CD4-positive, alpha-beta T cell treated with Interleukin-21 for 1 hour (primary cell): ENCODE measurements around the gene KRT4.
"Not testable (repeated sequence)": the region's sequence is repeated elsewhere in the genome, so short reads cannot be mapped to it uniquely, and the experiment has no call there.

ENCODE experiments used
- DNase-seq: peaks from one replicate; pipeline ENCODE4 v3.0.0-alpha.2; 2020

The KRT4 gene

DNA sequence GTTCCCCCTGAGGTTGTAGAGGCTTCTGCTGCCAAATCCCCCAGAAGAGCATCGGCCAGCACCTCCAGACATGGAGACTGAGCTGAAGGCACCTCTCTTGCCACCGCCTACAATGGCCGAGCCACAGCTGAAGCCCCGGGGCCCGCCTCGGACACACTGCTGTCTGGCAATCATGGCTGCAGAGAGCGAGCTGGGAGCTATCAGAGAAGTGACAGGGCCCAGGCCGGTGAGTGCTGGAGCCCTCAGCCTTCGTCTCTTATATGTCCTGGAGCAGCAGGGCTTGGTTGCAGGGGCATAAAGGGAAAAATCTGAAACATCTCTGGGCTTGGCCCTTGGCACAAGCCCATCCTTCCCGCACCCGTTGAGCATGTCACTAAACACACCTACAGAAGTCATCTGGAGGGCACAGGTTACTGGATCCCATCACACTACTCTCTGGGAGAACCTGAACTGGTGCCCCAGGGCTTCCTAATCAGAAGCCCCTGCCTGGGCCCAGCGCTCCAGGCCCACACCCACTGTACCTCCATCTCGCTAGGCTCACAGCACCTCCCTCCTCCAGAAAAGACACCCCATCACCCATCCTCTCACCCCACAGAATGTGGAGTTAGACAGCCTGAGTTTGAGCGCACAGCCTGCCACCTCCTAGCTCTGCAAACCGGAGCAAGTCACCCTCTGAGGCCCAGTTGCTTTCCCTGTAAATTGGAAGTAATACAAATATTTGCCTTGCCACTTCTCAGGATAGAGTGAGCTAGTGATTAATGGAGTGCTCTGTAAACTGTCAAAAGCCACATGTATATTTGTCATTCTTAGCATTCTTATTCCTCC is at the start of gene KRT4:
Gene KRT4 (minus strand): TSS at position 232 of the 825 bp plus-strand sequence. CDS start 58 bp downstream, at position 174.
- no peak for DNase-seq

DNA sequence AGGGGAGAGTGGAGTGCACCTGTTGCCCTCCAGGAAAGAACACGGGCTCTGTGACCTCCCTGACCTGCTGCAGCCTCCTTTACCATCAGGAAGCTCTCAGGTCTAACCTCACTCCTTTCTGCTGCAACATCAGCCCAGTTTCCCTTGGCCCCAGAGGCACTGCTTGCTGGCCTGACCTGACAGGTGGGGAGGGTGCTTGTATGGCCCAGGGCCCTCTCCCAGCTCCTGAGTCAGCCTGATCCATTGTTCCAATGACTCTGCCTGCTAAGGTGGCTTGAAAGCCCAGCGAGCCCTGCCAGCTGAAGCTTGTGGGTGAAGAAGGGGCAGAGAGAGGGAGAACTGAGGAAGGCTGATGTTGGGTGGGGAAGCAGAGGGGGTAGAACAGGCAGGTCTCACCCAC is 48.1 kb upstream of the KRT4 start:
- DNase-seq = no peak

GRCh38 chr12:52861511-52861910 is 47.6 kb upstream of the KRT4 start:
- no peak for DNase-seq

GRCh38 chr12:52860102-52860823 is 46.3 kb upstream of the KRT4 start:
- DNase-seq = no peak

- no peak for DNase-seq
These were observed 43.6 kb upstream of the KRT4 start for GRCh38 chr12:52857500-52857899.

DNA sequence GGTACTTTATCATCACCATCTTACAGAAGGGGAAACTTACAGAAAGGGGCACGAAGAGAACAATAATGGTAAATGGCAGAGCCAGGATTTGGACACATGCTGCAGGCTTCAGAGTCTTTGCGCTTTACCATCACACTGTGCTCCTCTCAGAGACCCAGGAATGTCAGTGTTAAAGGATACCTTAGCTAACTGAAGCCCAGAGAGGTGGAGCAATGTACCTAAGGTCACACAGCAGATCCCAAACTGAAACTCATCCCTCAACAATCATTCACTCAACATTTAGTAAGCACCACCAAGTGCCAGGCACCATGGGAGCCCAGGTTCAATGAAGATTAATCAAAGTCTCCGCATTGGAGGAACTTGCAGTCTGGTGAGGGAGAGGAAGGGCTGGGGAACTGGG is 42.9 kb upstream of the KRT4 start:
- DNase-seq = no peak

- DNase-seq = not testable (repeated sequence)
These were observed 42.2 kb upstream of the KRT4 start for GRCh38 chr12:52856077-52856476.

DNA sequence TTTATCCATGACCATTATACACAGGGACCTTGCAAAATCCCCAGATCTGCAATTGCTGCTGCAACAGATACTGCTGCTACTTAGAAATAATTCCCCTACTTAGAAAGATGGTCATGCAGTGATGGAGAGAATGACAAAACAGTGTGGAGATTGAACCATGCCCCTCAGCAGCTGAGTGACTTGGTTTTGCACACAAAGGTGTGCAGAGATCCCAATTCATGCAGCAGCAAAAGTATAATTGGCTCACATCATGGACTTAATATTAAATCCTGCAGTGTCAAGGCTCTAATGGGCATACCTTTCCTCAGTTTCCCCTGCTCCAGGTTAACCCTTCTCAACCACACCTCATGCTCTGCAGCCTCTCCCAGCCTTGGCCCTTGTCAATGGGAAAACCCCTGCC is 37.9 kb upstream of the KRT4 start:
- no peak for DNase-seq

GRCh38 chr12:52850681-52851080 is 36.8 kb upstream of the KRT4 start:
- no peak for DNase-seq

GRCh38 chr12:52849511-52849910 is 35.6 kb upstream of the KRT4 start:
- DNase-seq = no peak

DNA sequence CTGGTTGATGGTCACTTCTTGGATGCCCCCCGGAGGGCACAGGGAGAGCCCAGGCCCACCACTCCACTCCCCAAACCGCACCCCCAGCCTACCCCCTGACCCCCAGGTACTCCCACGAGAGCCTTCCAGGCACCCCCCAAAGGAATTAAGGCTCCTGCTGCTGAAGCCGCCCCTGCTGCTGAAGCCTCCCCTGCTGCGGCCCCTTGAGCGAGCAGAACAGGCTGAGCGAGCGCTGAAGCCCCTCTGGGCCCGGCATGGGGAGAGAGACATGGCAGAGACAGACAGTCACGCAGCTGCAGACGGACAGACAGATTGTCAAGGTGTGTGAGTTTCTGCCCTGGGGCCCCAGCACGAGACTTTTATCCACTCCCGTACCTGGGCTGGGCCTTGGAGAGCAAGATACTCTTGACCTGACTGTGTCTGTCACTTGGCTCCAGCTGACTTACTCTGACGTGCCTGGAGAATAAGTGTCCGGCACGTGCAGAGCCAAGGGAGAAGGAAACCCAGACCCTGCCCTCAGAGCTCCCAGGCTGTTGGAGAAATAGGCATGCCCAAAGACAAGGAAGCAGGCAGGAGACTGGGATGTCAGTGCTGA is 34.8 kb upstream of the KRT4 start, which contains the start of gene KRT78:
Gene KRT78 (minus strand): TSS at position 334 of the 595 bp plus-strand sequence. CDS start 64 bp downstream, at position 270.
- no peak for DNase-seq

GRCh38 chr12:52847335-52848102 is 33.6 kb upstream of the KRT4 start:
- DNase-seq = no peak

DNA sequence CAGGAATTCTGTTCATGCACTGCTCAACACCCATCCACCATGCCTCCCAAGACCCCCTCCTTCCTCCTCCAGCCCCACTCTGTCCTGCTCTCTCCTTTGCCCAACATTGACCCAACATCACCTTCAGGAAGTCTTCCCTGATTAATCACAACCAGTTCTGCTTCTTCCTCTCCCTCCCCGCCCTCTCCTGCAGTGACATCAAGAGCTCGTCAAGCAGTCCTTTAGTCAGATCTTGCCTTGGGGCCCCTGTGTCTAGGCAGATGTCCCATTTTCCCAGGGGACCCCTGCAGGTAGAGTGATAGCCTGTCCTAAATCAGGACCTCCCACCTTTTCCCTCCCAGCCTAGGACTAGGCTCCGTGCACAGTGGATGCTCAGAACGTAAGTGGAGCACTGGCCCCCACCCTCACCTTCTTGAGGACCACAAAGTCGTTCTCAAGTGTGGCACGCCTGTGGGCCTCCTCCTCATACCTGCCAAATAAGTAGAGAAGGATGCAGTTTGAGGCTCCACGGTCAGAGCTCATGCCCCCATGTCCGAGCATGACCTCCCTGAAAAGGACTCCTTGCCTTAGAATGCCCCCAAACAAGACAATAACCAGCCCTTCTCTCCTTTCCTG is 32.5 kb upstream of the KRT4 start:
- no peak for DNase-seq

DNA sequence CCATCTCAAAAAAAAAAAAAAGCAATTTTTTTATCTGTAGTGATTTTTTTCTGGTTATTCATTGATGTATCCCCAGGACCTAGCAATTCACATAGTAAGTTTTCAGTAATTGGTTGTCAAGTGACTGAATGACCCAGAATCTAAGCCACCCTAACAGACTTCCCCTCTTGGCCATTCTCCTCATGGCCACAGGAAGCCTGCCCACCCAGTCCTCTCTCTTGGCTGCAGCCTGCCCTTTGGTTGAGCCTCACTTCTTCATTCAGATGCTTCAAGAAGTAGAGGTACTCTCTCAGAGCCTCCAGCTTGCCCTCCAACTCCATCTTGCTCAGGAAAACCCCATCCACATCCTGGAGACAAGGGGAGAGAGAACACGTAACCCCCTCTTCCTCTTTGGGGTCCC is 32.0 kb upstream of the KRT4 start:
- DNase-seq = no peak

- DNase-seq = no peak
These were observed 30.5 kb upstream of the KRT4 start for GRCh38 chr12:52844386-52844785.

DNA sequence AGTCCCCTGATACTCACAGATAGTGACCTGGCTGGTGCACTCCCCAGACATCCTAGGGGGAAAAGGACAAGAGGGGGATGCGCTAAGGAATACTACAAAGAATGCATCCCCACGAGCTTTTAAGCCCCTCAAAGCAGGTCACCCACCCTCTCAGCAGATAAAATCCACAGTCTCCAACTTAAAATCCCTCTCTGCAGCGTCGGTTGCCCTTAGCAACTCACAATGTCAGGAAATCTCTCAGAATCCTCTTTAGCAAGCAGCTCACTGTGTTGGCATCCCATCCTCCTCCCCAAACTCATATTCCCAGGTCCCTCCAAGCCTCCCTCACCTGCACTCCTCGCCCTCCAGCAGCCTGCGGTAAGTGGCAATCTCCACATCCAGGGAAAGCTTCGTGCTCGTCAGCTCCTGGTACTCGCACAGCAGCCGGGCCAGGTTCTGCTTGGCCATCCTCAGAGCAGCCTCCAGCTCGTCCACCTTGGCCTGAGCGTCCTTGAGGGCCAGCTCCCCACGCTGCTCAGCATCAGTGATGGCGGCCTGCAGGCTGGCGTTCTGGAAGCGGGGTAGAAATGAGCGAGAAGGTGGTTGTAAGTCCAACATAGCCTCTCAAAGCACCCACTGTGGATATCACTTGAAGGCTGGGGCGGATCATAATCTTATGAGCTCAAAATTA is 25.7 kb upstream of the KRT4 start:
- no peak for DNase-seq

DNA sequence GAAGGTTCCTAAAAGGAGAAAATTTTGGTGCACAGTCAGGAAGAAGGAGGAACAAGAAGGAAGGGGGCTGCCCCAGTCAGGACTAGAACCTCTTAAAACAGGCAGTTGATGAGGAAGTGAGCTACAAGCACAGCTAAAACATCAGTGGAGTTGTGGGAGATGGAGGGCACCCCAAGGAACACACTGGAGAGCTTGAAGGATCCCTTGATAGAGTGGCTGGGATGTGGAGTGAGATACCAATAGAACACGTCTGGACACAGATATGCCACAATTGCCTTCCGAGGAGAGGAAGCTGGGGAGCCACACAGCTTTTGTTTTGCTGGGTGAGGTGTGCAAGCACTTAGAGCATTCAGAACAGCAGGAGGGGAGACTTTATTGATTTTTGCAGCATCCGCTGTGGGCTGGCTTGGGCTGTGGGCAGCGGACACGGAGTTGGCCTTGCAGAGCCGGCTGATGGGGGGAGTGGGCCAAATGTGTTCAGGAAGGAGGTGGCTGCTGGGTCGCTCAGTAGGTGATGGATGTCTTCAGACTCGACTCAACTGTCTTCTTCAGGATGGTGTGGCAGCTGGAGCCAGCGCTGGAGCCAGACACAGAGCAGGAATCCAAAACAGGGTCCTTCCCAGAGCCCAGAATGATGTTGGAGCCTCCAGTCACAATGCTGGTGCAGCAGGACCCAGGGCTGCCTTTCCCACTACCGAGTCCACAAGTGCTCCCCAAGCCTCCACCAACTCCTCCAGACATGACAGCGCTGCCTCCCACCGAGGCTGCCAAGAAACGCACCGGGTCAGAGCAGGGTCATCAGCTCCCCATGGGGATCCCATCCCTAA is 24.9 kb upstream of the KRT4 start:
- no peak for DNase-seq

DNA sequence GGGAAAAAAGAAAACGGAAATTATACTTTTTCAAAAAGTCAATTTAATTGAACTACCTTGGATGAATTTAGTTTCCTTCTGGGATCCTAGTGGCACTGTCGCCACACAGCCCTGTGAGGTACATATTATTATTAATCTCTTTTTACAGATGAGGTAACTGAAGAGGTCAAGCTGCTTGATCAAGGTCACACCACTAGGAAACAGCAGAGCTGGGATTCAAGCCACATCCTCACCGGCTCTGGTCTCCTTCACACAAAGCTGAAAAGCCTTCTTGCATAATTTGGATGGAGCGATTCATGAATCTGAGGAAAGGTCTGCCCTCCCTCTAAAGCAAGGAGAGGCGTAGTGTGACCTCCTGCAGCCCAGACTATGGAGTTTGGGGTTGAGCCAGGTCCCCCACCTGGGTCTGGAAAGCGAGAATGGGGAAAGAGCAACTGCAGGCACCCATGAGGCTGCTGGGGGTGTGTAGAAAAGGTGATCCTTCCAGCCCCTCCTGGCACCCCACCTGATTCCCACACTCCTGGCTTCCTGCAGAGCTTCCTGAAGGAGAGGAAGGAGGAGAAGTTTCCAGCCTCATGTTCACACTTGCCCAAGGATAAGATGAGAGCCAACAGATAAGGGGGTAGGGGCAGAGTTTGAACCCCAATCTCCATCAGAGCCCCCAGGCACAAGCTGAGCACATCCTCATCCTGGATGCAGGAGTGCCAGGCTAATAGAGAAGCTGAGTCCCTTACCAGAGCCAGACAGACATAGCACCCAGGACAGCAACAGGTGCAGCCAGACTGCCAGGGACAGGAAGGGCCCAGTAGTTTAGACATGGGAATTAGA is 24.1 kb upstream of the KRT4 start:
- DNase-seq = no peak

DNA sequence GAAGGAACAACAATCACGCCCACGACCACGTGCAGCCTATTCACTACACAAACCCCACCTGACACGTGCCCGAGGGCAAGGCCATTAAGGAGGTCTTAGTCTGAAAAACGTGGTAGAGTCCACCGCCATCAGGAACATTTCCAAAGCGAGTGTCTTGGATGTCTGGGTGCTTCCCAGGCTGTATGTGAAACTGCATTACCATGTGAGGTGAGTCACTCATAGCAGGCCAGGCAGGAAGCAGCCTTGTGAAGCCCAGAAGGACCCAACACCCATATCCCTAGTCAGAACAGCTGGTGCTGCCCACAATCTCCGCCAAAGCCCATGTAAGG is 23.5 kb upstream of the KRT4 start:
- no peak for DNase-seq
